K562 (cell line): ENCODE results near the gene FAM171A2. TPM values are rescaled to one million over a fixed set of nuclear protein-coding genes. Genes with fewer than 3 reads are reported as not detected.

Source experiments
- ATAC-seq: fragments of 200-7000 bp; cut with Tn5 transposase; 3 replicates; pipeline ENCODE4 v1.9.1; 2020; ENCODE audit warnings: moderate library complexity
- BruUV-seq: library from RNA; stranded (reverse); fragments of 400-500 nt; replicated peaks from 2 replicates; lab custom pipeline; 2021; lab: Mats Ljungman, UMichigan
- CTCF ChIA-PET: fragments of 300-600 bp; formaldehyde crosslinking; extraction: SDS; loops from one replicate; lab custom pipeline; 2021; ENCODE audit warnings: low intra/inter-chr PET ratio; lab: Yijun Ruan, JAX
- POLR2A ChIA-PET: fragments of 300-600, 350-650 bp; sonication (Branson Sonifier 250); formaldehyde crosslinking; extraction: SDS; loops from one replicate; lab custom pipeline; 2021; ENCODE audit warnings: antibody characterized with exemption, inconsistent platforms; lab: Yijun Ruan, JAX
- DNase-seq, 4 experiments: peaks; one replicate each; pipeline versions ENCODE4 v3.0.0 to v3.0.0-alpha.2; 2011 to 2018; ENCODE audit warnings: low spot score in 3 of 4, mixed read lengths in 3 of 4; ENCODE audit errors: extremely low read depth in 1 of 4
- FAIRE-seq: peaks from 2 replicates; lab custom pipeline; 2011; peaks lifted over from hg19 to GRCh38; lab: Jason Lieb, UNC
- H2AFZ ChIP-seq: 2 replicates; pipeline ENCODE4 v1.6.0; 2011; ENCODE audit warnings: low read depth, low read length, control low read depth, inconsistent platforms
- H3K27ac ChIP-seq: fragments of 200-600 bp; 3 replicates; pipeline ENCODE4 v1.8.0; 2011; ENCODE audit warnings: low read depth, mild to moderate bottlenecking, control low read depth, inconsistent platforms, low read length, moderate library complexity, mixed read lengths; ENCODE audit errors: extremely low read depth
- H3K27me3 ChIP-seq, 2 experiments: fragments of 300-600 bp in 1 of 2; 2 replicates in 1 of 2; 3 replicates in 1 of 2; pipeline versions ENCODE4 v1.6.0 to v1.8.0; 2011; ENCODE audit warnings: inconsistent platforms in 2 of 2, low read length in 2 of 2, mild to moderate bottlenecking in 1 of 2, mixed read lengths in 1 of 2, moderate library complexity in 1 of 2; ENCODE audit not compliant: control insufficient read depth in 2 of 2, insufficient read depth in 2 of 2
- H3K36me3 ChIP-seq: fragments of 300-600 bp; 3 replicates; pipeline ENCODE4 v1.8.0; 2011; ENCODE audit warnings: mild to moderate bottlenecking, low read length, inconsistent platforms; ENCODE audit not compliant: control insufficient read depth, insufficient read depth
- H3K4me1 ChIP-seq, 2 experiments: fragments of 200-600 bp in 1 of 2; replicated peaks in 1 of 2; 2 replicates in 1 of 2; 3 replicates in 1 of 2; pipeline versions ENCODE4 v1.5.1 to v1.8.0; 2011; ENCODE audit warnings: inconsistent platforms in 2 of 2, low read length in 2 of 2, mild to moderate bottlenecking in 1 of 2, mixed read lengths in 1 of 2, moderate library complexity in 1 of 2; ENCODE audit not compliant: control insufficient read depth in 2 of 2, insufficient read depth in 2 of 2
- H3K4me2 ChIP-seq: 2 replicates; pipeline ENCODE4 v1.6.1; 2011; ENCODE audit warnings: low read length, control low read depth, inconsistent platforms, mixed read lengths; ENCODE audit not compliant: insufficient read depth
- H3K4me3 ChIP-seq: fragments of 200-600 bp; sonication (generic), shearing (Covaris generic); 2 replicates; pipeline ENCODE4 v1.5.1; 2016; ENCODE audit warnings: control low read depth, inconsistent platforms
- H3K79me2 ChIP-seq: fragments of 200-600 bp; 3 replicates; pipeline ENCODE4 v1.8.0; 2011; ENCODE audit warnings: low read length, inconsistent platforms; ENCODE audit not compliant: control insufficient read depth, insufficient read depth
- H3K9ac ChIP-seq, 2 experiments: 2 replicates each; pipeline versions ENCODE4 v1.6.0 to v1.6.1; 2011; ENCODE audit warnings: low read depth in 2 of 2, low read length in 2 of 2, control low read depth in 1 of 2, inconsistent platforms in 1 of 2, mild to moderate bottlenecking in 1 of 2, mixed read lengths in 1 of 2; ENCODE audit not compliant: insufficient read depth in 1 of 2
- H3K9me1 ChIP-seq: one replicate; pipeline ENCODE4 v1.6.0; 2011; ENCODE audit warnings: inconsistent platforms, mild to moderate bottlenecking, low read length, moderate library complexity; ENCODE audit not compliant: control insufficient read depth, insufficient read depth
- H3K9me3 ChIP-seq: replicated peaks from 2 replicates; pipeline ENCODE4 v1.5.1; 2011; ENCODE audit warnings: low read depth, low read length, inconsistent platforms; ENCODE audit not compliant: control insufficient read depth, insufficient read depth
- H4K20me1 ChIP-seq: replicated peaks from 2 replicates; pipeline ENCODE4 v1.6.1; 2011; ENCODE audit warnings: low read length, inconsistent platforms, mixed read lengths; ENCODE audit not compliant: control insufficient read depth, insufficient read depth
- ATF7 ChIP-seq: fragments of 450-650 bp; IDR thresholded peaks from 2 replicates; pipeline ENCODE4 v1.7.1; 2014; ENCODE audit warnings: mild to moderate bottlenecking, moderate library complexity
- CBFB ChIP-seq: sonication (generic); formaldehyde crosslinking; IDR thresholded peaks from 2 replicates; pipeline ENCODE4 v1.4.0; 2020; ENCODE audit warnings: mild to moderate bottlenecking, missing genetic modification reagents
- CCNT2 ChIP-seq: IDR thresholded peaks from 2 replicates; pipeline ENCODE4 v1.6.1; 2011; ENCODE audit warnings: borderline replicate concordance, low read depth, mild to moderate bottlenecking, moderate library complexity, mixed read lengths, low read length; ENCODE audit not compliant: insufficient read length; ENCODE audit errors: extremely low read depth
- MBD2 ChIP-seq: sonication (generic); IDR thresholded peaks from 2 replicates; pipeline ENCODE4 v1.6.1; 2016; ENCODE audit warnings: low read depth, borderline replicate concordance
- PHB2 ChIP-seq: fragments of 450-650 bp; IDR thresholded peaks from 2 replicates; pipeline ENCODE4 v1.6.1; 2017; ENCODE audit warnings: low read depth
- RFX1 ChIP-seq: fragments of 450-650 bp; IDR thresholded peaks from 2 replicates; pipeline ENCODE4 v1.6.1; 2016; ENCODE audit warnings: mild to moderate bottlenecking, moderate library complexity
- U2AF1 ChIP-seq: fragments of 200-400 bp; formaldehyde crosslinking; optimal IDR thresholded peaks from 2 replicates; pipeline ENCODE3; 2017; ENCODE audit warnings: mild to moderate bottlenecking, low read depth, low read length, moderate library complexity
- ZKSCAN8 ChIP-seq: fragments of 200-800 bp; sonication (Bioruptor generic); IDR thresholded peaks from 2 replicates; pipeline ENCODE4 v1.6.1; 2016; ENCODE audit warnings: missing genetic modification characterization, missing compliant biosample characterization
- ZNF277 ChIP-seq: fragments of 250-450 bp; sonication (Bioruptor Pico); IDR thresholded peaks from 2 replicates; pipeline ENCODE4 v1.8.0; 2022; ENCODE audit warnings: inconsistent platforms, mild to moderate bottlenecking, moderate library complexity, borderline replicate concordance
- ZNF785 ChIP-seq: fragments of 250-450 bp; sonication (Bioruptor Pico); IDR thresholded peaks from 2 replicates; pipeline ENCODE4 v1.4.0; 2020; ENCODE audit warnings: mild to moderate bottlenecking
- WGBS: fragments of 100-300 bp; shearing (Covaris generic); methylation state at CpG from one replicate; pipeline ENCODE4 v1.1.6; 2016; ENCODE audit warnings: low coverage, mixed read lengths; ENCODE audit not compliant: insufficient coverage; ENCODE audit errors: missing lambda C conversion rate; 5-methylcytosine and 5-hydroxymethylcytosine counted together
- in situ Hi-C: fragments of 300-500 bp; cut with MboI; formaldehyde crosslinking; loops from 4 replicates; pipeline ENCODE4 v1.15.0; 2018; ENCODE audit warnings: inconsistent platforms, mixed read lengths
- intact Hi-C: fragments of 100-400 bp; cut with micrococcal nuclease; formaldehyde crosslinking; loops from 2 replicates; pipeline ENCODE4 v1.14.2; 2022
- polyA plus RNA-seq, 8 experiments: library from polyadenylated mRNA; depleted of rRNA in 4 of 8; stranded (reverse) in 5 of 8; unstranded in 3 of 8; fragments of >200 nt; fragmentation: Nextera tagmentation in 2 of 8; fragmentation: Illumina TruSeq in 1 of 8; extraction: Ambion mirVana in 2 of 8; extraction: Trizol in 1 of 8; gene quantifications; 2 replicates each; pipeline versions ENCODE4 v1.2.1 to v1.2.3, GENCODE V29; 2011 to 2014; ENCODE audit warnings: inconsistent platforms in 1 of 8, missing spikeins in 1 of 8
- total RNA-seq, 7 experiments: library from RNA; depleted of rRNA in 6 of 7; stranded (reverse); fragments of >200 nt in 6 of 7; fragmentation: Illumina TruSeq in 2 of 7; extraction: Trizol in 2 of 7; gene quantifications; 2 replicates each; pipeline versions ENCODE4 v1.2.1 to v1.2.3, GENCODE V29; 2011 to 2021; ENCODE audit warnings: low replicate concordance in 1 of 7
- TF ChIP-seq, protein P1 (sequence below): fragments of 250-450 bp; sonication (Bioruptor Pico); IDR thresholded peaks from 2 replicates; pipeline ENCODE4 v1.8.0; 2021; ENCODE audit warnings: borderline replicate concordance, mild to moderate bottlenecking, moderate library complexity; ENCODE audit not compliant: poor library complexity, severe bottlenecking
- TF ChIP-seq, protein P2 (sequence below), 3 experiments: fragments of 200-800 bp in 1 of 3; sonication (Bioruptor generic) in 1 of 3; sonication (generic) in 1 of 3; formaldehyde crosslinking in 1 of 3; IDR thresholded peaks; 2 replicates each; pipeline versions ENCODE4 v1.6.1 to v1.8.0; 2016 to 2022; ENCODE audit warnings: mild to moderate bottlenecking in 2 of 3, missing compliant biosample characterization in 2 of 3, missing genetic modification characterization in 2 of 3, missing genetic modification reagents in 1 of 3
- TF ChIP-seq, protein P3 (sequence below): fragments of 250-450 bp; sonication (Bioruptor Pico); IDR thresholded peaks from 2 replicates; pipeline ENCODE4 v1.5.0; 2021

Gene FAM171A2
- total and polyA plus RNA-seq, 9 of the 15 experiments (the other 6 are each of a cell fraction or from before 2014, with no cell fraction given), result 0.10 to 10.2 (median 2.0) TPM; not detected in 1

DNA sequence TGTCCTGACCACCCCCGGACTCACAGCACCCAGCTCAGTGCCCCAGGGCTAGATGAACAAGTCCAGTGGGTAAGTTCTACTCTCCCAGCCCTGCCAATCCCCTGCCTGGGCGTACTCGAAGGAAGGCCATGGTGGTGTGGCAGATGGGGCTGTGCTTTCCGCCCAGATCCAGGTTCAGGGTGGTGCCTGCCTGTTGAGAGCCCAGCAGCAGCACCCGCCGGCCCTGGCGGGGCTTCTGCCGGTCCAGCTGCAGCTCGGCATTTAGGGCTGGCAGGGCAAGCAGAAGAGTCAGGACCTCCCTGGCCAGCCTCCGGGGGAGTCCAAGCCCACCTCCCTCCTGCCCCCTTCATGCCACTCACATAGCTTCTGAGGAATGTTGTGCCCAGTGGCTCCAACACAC, 16.2 kb upstream of the FAM171A2 start:
- CTCF ChIA-PET, result no interaction called here
- H3K9me3 ChIP-seq, result no peaks in the 10 kb centered on the region
- no TSS peak for BruUV-seq

More for the DNA sequence above, 16.2 kb upstream of the FAM171A2 start:
- FAIRE-seq, result no peak
- no peak for ATAC-seq
- Histone ChIP-seq H3K79me2 (no peaks in the 10 kb centered on the region), H4K20me1 (no peaks in the 10 kb centered on the region), H3K9me1 (no peaks in the 10 kb centered on the region), H3K4me1 (peaks cover 7 to 37% of the 10 kb centered on the region in 2 experiments), H3K4me2 (no peak overlapping the region), H3K9ac (0 out of 4 replicates have a peak overlapping the region, but pooled peaks of 1 of the 2 experiments have one; percentile 14), H3K4me3 (no peak overlapping the region), H3K27me3 (no peaks in the 10 kb centered on the region; a peak in 1 of 5 replicates), H3K36me3 (no peaks in the 10 kb centered on the region), H3K27ac (no peak overlapping the region), H2AFZ (no peak overlapping the region)
- in situ Hi-C loops, result no loop called here
- no peak for DNase-seq
- intact Hi-C loops, result no loop called here
- WGBS, result 48% methylated on average over 8 of the region's 10 CpGs
- POLR2A ChIA-PET, result interaction anchor here (0.7 to 1.3 kb wide), 3 partner anchors 11 to 108 kb away, joined by 3 to 4 read pairs (median 3); no protein-coding TSS in a partner anchor
- TF ChIP-seq RFX1 (no peak), CBFB (CRISPR knock-in tag) (no peak), PHB2 (no peak), ZNF785 (CRISPR knock-in tag) (no peak), ATF7 (no peak), ZNF277 (CRISPR knock-in tag) (no peak), U2AF1 (no peak), CCNT2 (no peak), ZKSCAN8 (CRISPR knock-in tag) (no peak), MBD2 (no peak)
- TF ChIP-seq, protein P1, sequence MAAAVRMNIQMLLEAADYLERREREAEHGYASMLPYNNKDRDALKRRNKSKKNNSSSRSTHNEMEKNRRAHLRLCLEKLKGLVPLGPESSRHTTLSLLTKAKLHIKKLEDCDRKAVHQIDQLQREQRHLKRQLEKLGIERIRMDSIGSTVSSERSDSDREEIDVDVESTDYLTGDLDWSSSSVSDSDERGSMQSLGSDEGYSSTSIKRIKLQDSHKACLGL (CRISPR knock-in tag), result no peak
- TF ChIP-seq, protein P2, sequence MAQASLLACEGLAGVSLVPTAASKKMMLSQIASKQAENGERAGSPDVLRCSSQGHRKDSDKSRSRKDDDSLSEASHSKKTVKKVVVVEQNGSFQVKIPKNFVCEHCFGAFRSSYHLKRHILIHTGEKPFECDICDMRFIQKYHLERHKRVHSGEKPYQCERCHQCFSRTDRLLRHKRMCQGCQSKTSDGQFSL (CRISPR knock-in tag; IDR thresholded peaks at IDR 0.05), result no peak
- TF ChIP-seq, protein P2 (tag; IDR thresholded peaks at IDR 0.05), result no peak
- TF ChIP-seq, protein P3, sequence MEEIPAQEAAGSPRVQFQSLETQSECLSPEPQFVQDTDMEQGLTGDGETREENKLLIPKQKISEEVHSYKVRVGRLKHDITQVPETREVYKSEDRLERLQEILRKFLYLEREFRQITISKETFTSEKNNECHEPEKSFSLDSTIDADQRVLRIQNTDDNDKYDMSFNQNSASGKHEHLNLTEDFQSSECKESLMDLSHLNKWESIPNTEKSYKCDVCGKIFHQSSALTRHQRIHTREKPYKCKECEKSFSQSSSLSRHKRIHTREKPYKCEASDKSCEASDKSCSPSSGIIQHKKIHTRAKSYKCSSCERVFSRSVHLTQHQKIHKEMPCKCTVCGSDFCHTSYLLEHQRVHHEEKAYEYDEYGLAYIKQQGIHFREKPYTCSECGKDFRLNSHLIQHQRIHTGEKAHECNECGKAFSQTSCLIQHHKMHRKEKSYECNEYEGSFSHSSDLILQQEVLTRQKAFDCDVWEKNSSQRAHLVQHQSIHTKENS (CRISPR knock-in tag), result no peak
